Renal cortical epithelial cell (primary cell): ENCODE results near the gene VSTM4. TPM values are rescaled to one million over a fixed set of nuclear protein-coding genes. Genes with fewer than 3 reads are reported as not detected.

Experiments
- DNase-seq: peaks from one replicate; pipeline ENCODE4 v3.0.0-alpha.2; 2011; ENCODE audit warnings: low read depth
- total RNA-seq: library from RNA; depleted of rRNA; stranded (reverse); fragments of >200 nt; gene quantifications from 2 replicates; pipeline ENCODE4 v1.2.3, GENCODE V29; 2014

VSTM4 gene
- total RNA-seq, 1 donor from 2014 or later = 0.35 TPM

- no peak for DNase-seq
These were observed 145.3 kb downstream of the VSTM4 start for GRCh38 chr10:48970046-48970445.

- no peak for DNase-seq
These were observed 147.3 kb downstream of the VSTM4 start for GRCh38 chr10:48968036-48968435.

- no peak for DNase-seq
These were observed 149.9 kb downstream of the VSTM4 start for GRCh38 chr10:48965460-48965859.

Other genes with a start within 250 kb of the VSTM4 start
- gene LRRC18, start 175.7 kb downstream of the VSTM4 start, total RNA-seq = not detected in 2 replicates
- not detected in 2 replicates for gene FAM170B, start 18.5 kb upstream of the VSTM4 start, total RNA-seq
- not detected in 2 replicates for gene TMEM273, start 72.9 kb upstream of the VSTM4 start, total RNA-seq
- not detected in 2 replicates for gene C10orf71, start 183.6 kb upstream of the VSTM4 start, total RNA-seq